GM21529 (cell line): ENCODE results near the gene ATF4.

Experiments
- ATAC-seq: cut with Tn5 transposase; IDR thresholded peaks from one replicate; pipeline ENCODE4 v1.9.1; 2021; ENCODE audit not compliant: unreplicated experiment

The ATF4 gene

DNA sequence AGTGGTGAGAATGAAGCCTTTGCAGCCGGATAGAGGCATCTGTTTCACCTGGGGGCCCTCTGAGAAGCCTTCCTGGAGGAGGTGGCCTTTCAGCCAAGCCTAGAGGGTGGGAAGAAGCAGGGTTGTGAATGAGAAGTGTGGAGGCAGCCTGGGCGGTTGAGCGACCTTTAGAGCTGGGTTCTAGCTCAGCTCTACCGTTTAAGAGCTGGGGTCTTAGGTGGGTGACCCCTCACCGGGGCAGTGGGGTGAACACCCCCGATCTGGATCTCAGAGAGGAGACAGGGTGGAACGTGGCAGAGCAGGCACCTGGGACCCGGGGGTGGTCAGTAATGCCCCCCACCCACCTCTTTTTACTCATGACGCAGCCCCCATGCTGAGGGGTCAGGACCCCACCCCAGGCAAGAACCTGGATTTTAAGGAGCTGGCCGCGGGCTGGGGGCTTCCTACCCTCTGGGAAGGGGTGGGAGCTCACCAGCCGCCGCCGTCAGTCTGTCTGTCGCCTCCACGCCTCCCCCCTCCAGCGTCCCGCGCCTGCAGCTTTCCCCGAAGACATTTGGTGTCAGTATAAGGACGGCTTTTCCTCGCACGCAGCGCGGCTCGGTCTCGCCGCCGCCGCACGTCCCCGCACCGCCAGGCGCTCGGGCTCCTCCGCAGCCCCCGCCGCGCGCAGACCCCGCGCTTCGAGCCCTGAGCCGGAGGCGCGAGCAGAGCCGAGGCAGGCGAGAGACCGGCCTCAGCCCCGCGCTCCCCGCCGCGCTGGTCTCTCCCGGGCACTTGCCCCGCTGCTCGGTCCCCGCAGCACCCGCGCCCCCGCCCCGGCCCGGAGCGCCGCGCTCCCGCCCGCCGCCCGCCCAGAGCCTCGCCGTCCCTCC lies 36.8 kb downstream of the ATF4 start:
- no peak for ATAC-seq

DNA sequence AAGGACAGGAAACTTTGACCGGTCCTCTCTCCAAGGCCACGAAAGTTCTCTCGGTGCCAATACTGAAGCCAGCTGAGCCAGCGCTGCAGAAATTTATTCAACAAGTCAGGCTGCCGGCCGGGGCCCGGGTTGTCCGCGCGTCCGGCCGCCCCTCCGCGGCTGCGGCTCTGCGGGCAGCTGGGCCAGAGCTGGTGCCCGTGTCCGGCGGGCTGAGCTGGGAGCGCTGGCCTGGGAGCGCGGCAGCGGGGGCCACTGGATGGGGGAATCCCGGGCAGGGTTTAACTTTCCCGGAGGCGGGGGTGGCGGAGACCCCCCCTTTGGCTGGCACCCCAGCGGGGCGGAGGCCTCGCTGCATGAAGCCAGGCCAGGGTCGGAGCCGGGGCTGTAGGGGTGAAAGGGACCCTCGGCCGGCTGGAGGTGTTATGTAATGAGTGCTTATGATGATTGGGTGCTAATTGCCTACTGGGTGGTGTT lies 37.9 kb downstream of the ATF4 start:
- ATAC-seq: no peak

DNA sequence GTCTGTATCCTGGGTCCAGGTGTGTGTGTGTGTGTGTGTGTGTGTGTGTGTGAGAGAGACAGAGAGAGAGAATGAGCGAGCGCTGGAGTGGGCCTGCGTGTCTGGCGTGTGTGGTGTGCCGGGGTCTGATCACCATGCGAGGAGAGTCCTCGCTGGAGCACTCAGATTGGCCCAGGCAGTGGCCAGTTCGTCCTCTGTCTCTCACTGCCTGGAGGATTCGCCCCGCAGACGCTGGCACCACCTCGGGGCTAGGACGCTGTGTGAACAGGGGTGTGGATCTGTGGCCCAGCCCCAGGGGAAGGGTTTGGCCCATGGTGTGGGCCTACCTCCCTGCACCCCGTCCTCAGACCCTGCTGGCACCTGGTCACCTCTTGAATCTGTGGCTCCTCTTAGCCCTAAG lies 38.6 kb downstream of the ATF4 start:
- no peak for ATAC-seq

DNA sequence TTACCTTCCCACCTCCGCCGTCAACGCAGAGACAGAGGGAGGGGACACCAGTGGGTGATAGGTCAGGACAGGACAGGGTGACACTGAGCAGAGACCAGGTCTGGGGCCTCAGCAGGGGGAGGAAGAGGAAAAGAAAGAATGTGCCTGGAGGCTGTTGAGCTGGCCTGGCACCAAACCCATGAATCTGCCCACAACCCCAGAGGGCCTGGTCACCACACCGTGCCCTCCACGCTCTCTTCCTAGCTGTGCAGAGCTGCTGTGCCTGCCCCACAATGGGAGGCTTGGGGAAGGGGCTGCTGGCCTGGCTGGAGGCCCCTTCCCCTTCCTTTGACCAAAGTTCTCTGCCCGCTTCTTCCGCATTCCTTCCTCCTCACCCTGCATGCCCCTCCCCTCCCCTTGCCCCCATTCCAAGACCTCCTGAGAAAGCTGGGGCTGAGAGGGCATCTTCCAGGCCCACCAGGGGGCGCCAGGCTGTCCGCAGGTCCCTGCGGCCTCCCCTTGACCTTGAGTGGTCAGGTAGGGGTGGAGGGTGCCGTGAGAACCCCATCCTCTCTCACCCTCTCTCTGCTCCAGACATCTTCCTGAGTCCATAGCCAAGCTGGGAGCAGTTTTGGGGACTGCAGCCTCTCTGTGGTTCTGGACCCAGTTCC lies 39.2 kb downstream of the ATF4 start:
- no peak for ATAC-seq

DNA sequence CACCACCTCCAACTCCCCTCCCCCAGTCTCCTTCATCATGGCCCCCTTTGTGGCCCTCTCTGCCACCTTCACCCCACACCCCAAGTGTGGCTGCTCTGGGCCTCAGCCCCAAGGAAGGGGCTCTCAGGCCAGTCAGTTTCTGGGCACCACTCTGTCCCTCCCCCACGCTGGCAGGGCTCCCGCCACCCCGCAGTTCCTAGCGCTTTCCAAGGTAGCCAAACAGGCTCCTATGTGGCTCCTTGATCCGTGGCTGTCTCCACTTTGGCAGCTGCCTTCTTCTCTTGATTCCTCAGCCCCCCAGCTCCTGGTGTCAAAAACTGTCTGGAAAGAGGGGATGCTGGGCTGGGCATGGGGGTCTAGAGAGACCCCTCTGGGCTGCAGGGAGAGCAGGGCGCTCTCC lies 39.8 kb downstream of the ATF4 start:
- no peak for ATAC-seq

DNA sequence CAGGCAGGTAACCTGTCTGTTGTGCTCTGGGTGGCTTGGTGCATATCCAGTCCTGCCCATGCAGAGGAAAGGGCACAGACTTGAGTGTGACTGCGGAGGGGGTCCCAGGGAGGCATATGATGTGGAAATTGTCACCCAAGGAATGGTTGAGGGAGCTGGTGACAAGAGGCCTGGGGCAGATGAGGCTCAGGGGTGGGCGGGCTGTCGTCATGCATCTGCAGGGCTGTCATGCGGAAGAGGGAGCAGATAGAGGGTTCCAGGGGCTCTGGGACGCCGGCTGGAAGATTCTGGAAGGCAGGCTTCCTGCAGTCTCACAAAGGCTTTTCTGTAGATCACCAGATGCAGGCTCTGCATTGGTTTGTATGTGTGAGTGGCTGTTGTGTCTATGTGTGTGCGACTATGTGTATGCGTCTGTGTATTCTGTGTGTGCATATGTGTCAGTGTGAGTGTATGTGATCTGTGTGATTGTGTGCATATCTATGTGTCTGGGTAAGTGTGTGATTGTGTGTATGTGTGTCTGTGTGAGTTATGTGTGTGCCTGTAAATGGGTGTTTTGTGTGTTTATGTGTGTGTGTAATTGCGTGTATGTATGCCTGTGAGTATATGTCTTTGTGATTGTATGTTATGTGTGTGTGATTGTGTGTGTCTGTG lies 42.6 kb downstream of the ATF4 start:
- no peak for ATAC-seq

DNA sequence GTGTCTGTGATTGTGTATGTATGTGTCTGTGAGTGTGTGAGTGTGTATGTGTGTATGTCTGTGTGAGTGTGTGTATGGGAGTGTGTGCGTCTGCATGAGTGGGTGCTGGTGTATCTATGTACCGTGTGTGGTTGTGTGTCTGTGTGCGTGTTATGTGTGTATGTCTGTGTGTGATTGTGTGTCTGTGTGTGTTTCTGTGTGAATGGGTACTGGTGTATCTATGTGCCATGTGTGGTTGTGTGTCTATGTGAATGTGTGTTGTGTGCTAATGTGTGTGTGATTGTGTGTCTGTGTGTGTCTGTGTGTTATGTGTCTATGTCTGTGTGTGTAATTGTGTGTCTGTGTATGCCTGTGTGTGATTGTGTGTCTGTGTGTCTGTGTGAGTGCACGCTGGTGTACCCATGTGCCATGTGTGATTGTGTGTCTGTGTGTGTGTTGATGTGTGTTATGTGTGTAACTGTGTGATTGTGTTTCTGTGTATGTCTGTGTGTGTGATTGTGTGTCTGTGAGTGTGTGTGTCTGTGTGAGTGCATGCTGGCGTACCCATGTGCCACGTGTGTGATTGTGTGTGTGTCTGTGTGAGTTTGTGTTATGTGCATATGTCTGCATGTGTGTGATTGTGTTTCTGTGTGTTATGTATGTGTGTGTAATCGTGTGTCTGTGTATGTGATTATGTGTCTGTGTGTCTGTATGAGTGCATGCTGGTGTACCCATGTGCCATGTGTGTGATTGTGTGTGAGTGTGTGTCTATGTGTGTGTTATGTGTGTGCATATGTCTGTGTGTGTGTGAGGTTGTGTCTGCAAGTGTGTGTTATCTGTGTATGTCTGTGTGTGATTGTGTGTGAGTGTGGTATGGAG lies 43.4 kb downstream of the ATF4 start:
- no peak for ATAC-seq

DNA sequence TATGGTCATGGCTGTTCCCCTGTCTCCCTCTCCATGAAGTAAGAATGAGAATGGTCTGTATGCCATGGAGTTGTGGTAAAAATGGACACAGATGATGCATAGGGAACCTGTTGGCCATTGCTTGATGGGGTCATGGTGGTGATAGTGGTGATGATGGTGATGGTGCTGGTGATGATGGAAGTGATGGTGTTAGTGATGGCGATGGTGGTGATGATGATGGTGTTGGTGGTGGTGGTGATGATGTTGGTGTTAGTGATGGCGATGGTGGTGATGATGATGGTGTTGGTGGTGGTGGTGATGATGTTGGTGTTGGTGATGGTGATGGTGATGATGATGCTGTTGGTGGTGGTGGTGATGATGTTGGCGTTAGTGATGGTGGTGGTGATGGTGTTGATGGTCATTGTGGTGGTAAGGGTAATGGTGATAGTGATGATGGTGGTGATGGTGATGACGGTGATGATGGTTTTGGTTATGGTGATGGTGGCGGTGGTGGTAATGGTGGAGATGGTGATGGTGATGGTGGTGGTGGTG lies 45.1 kb downstream of the ATF4 start:
- ATAC-seq: no peak

DNA sequence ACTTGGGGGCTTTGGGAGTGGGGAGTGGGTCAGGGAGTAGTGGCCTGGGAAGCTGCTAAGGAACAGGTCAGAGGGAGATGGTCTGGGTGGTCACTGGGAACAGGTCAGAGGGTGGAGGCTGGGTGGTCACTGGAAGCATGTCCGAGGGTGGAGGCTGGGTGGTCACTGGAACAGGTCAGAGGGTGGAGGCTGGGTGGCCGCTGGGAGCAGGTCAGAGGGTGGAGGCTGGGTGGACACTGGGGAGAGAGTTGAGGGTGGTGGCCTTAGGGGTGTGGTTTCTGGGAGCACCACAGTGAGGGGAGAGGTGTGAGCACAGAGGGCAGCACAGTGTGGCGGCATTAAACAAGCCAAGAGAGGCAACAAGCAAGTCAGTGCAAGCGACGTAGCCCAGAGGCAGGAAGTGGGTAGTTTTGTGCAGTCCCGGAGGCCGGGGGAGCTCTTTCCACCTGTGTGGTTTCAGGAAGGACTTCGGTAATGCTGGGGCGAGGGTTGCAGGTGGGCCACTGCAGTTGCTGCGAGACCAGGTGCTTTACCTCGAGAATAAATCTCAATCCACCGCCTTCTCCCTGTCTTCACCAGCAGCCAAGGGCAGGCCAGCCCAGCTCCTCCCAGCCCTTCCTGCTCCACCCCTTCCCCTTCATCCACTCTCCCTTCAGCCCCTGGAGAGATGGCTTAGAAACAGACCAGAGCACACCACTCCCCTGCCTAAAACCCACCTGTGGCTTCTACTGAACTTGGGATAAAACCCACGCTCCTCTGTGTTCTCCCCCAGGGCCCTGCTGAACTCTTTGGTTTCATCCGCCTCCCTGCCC lies 47.0 kb downstream of the ATF4 start:
- ATAC-seq: no peak

DNA sequence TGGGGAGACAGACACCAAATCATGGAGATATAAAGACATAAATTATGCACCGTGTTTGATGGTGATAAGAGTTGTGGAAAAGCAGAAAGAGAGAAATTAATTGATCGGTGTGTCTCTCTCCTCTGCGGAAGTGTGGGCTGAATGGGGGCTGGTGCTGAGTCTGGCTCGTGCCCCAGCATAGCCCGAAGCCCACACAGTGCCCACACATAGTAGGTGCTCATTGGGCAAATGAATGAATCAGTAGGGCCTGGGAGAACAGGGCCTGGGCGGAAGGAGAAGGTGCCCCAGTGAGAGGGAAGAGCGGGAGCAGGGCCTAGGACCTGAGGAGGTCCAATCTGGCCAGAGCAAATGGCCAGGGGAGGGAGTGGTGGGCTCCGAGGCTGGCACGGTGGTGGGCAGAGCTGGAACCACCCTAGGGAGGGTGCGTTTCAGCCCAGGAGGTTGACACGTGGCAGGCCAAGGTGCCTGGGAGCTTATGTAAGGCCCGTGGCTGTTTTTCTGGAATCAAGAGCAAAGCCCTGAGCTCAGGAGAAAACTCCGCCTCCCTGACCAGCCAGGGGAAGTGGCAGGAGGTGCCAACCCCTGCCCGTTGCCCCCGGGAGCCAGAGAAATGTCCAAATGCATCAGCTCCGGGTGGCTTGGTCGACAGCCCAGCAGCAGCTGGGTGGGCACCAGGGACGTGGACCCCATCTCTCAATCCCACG lies 48.1 kb downstream of the ATF4 start:
- ATAC-seq: no peak

DNA sequence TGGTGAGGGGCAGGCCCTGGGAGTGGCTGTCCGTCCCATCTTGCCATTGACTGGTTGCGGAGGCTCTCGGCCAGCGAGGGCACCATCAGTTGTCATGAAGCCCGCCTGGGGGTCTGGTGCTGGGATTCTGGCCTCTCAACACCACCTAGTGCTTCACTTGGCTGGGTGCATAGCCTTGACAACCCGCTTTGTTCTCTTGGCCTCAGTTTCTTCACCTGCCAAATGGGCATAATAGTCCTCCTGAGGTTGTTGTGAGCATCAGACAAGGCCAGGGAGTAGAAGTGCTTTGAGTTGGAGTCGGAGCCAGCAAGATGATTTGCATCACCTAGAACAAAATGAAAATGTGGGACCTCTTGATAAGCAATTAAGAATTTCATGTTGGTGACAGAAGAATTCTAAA lies 48.7 kb downstream of the ATF4 start:
- ATAC-seq: no peak

DNA sequence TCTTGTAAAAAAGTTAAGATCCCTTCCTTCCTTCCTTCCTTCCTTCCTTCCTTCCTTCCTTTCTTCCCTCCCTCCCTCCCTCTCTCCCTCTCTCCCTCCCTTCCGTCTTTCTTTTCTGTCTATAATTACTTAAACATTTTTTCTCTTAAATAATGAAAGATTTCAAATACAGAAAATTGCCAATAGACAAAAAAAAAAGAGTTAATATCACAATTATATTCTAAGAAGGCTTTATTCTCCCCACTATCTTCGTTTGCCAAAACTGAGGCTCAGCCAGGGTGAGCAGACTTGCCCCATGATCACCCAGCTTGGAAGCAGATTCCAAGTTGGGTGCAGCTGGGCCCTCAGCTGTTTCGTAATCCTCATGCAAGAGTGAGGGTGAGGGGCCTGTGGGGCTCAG lies 49.9 kb downstream of the ATF4 start:
- no peak for ATAC-seq

DNA sequence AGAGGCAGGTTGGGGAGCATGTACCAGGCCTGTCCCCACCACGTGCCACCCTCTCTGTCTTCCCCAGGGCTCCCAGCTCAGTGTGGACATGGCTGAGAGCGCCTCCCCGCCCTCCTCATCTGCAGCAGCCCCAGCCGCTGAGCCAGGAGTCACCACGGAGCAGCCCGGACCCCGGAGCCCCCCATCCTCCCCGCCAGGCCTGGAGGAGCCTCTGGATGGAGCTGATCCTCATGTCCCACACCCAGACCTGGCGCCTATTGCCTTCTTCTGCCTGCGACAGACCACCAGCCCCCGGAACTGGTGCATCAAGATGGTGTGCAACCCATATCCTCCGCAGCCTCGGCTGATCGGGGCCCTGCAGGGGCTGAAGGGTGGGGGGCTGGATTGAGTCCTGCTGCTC lies 50.3 kb downstream of the ATF4 start, which contains the start of gene CACNA1I:
CACNA1I (plus strand) TSS at position 89 of the 400 bp plus-strand sequence; CDS start at position 89, 0 bp downstream.
- ATAC-seq: no peak

DNA sequence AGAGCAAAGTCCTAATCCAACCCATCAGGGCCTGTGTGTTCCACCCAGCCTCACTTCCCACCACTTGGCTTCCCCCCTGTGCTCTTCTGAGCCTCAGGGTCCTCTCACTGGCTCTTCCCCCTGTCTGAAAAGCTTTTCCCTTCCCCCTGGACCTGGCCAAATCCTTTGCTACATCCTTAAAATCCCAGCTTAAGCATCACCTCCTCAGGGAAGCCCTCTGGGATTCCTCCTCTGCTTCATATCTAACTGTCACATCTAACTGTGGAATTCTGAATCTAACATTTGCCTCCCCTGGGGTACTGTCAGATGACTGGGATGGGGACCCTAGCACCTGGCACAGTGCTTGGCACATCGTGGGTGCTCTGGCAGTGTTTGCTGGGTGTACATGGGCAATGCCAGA lies 51.2 kb downstream of the ATF4 start:
- ATAC-seq: no peak
